ENCODE data around the gene KMT5B. TPM values are rescaled to one million over a fixed set of nuclear protein-coding genes. Genes with fewer than 3 reads are reported as not detected.
A peak's percentile ranks its signal among the peaks of the same experiment; 100 is the strongest.

The KMT5B gene
- total RNA-seq, 1 experiment from 2014 or later = 43.8 TPM

- Mint-ChIP-seq H3K4me1 (no peaks in the 10 kb centered on the region), H3K36me3 (peaks cover 33% of the 10 kb centered on the region), H3K4me3 (no peak overlapping the region), H3K27ac (no peak overlapping the region), H3K9me3 (no peaks in the 10 kb centered on the region), H3K27me3 (ENCODE audit: low read depth) (no peaks in the 10 kb centered on the region)
- TF ChIP-seq ZNF423 (CRISPR knock-in tag; IDR thresholded peaks at IDR 0.05) (no peak), ZNF121 (CRISPR knock-in tag; IDR thresholded peaks at IDR 0.05) (0 out of 2 replicates have a peak, but pooled peaks have one; percentile 31)
- ATAC-seq (no peak), DNase-seq (ENCODE audit: low spot score) (no peak)
- CTCF ChIA-PET = interaction anchor here (0.8 to 1.4 kb wide), 3 partner anchors 39 to 42 kb away, joined by 3 read pairs; no protein-coding TSS in a partner anchor
- POLR2A ChIA-PET = interaction anchor here (1.0 kb wide), 1 partner anchor 80 kb away, joined by 4 read pairs; no protein-coding TSS in a partner anchor
Measured at GRCh38 chr11:68167474-68167873, 45.6 kb downstream of the KMT5B start.

- H3K9me3 Mint-ChIP-seq = no peaks in the 10 kb centered on the region
- TF ChIP-seq PRDM15 (CRISPR knock-in tag; IDR thresholded peaks at IDR 0.05) (no peak), ZNF281 (CRISPR knock-in tag; IDR thresholded peaks at IDR 0.05) (no peak), NR3C1 (CRISPR knock-in tag; conservative IDR thresholded peaks at IDR 0.05; ENCODE audit: low read depth) (no peak), RORB (CRISPR knock-in tag; IDR thresholded peaks at IDR 0.05) (no peak), ZNF416 (CRISPR knock-in tag; IDR thresholded peaks at IDR 0.05) (no peak)
- no peak overlapping the region for H3K27ac Mint-ChIP-seq
- no peaks in the 10 kb centered on the region for H3K4me1 Mint-ChIP-seq
- H3K36me3 Mint-ChIP-seq = peaks cover 33% of the 10 kb centered on the region
- DNase-seq (ENCODE audit: low spot score) (no peak), ATAC-seq (no peak)
- no peak overlapping the region for H3K4me3 Mint-ChIP-seq
- ChIA-PET POLR2A (no interaction called here), CTCF (interaction anchor here (0.8 to 1.4 kb wide), 3 partner anchors 40 to 42 kb away, joined by 3 read pairs; no protein-coding TSS in a partner anchor)
- no peaks in the 10 kb centered on the region for H3K27me3 Mint-ChIP-seq (ENCODE audit: low read depth)
Measured at GRCh38 chr11:68166969-68167368, 46.1 kb downstream of the KMT5B start.

- CTCF ChIA-PET = no interaction called here
- H3K27ac Mint-ChIP-seq = no peak overlapping the region
- TF ChIP-seq IRF2 (CRISPR knock-in tag; IDR thresholded peaks at IDR 0.05; ENCODE audit: borderline replicate concordance, low read depth) = no peak
- TF ChIP-seq NR3C1 (CRISPR knock-in tag; conservative IDR thresholded peaks at IDR 0.05; ENCODE audit: low read depth) = no peak
- TF ChIP-seq SP1 (CRISPR knock-in tag; conservative IDR thresholded peaks at IDR 0.05) = no peak
- no peak for TF ChIP-seq AR (CRISPR knock-in tag; IDR thresholded peaks at IDR 0.05)
- TF ChIP-seq GRHL2 (CRISPR knock-in tag; IDR thresholded peaks at IDR 0.05; ENCODE audit: insufficient replicate concordance, severe bottlenecking) = no peak
- no peak for TF ChIP-seq NFATC4 (CRISPR knock-in tag; IDR thresholded peaks at IDR 0.05)
- TF ChIP-seq STAT6 (CRISPR knock-in tag; conservative IDR thresholded peaks at IDR 0.05; ENCODE audit: low read depth) = no peak
- no peak for TF ChIP-seq HMGXB4 (CRISPR knock-in tag; IDR thresholded peaks at IDR 0.05)
- TF ChIP-seq RELA (CRISPR knock-in tag; IDR thresholded peaks at IDR 0.05; ENCODE audit: borderline replicate concordance) = no peak
- TF ChIP-seq ATF3 (CRISPR knock-in tag; conservative IDR thresholded peaks at IDR 0.05) = no peak
- TF ChIP-seq USF1 (CRISPR knock-in tag; IDR thresholded peaks at IDR 0.05) = no peak
Measured at GRCh38 chr11:68165601-68166000, 47.5 kb downstream of the KMT5B start.

More at GRCh38 chr11:68165601-68166000, 47.5 kb downstream of the KMT5B start:
- Mint-ChIP-seq H3K4me3 (no peak overlapping the region), H3K4me1 (no peaks in the 10 kb centered on the region), H3K36me3 (peaks cover 25% of the 10 kb centered on the region), H3K9me3 (no peaks in the 10 kb centered on the region), H3K27me3 (ENCODE audit: low read depth) (no peaks in the 10 kb centered on the region)
- no peak for ATAC-seq
- no peak for DNase-seq (ENCODE audit: low spot score)
- POLR2A ChIA-PET = interaction anchor here (0.6 kb wide), 1 partner anchor 43 kb away, joined by 3 read pairs; no protein-coding TSS in a partner anchor
